K562 (cell line): Measurements from ENCODE around the gene RHOA. TPM values are rescaled to one million over a fixed set of nuclear protein-coding genes. Genes with fewer than 3 reads are reported as not detected.

Experiments
- ATAC-seq: fragments of 200-7000 bp; cut with Tn5 transposase; 3 replicates; pipeline ENCODE4 v1.9.1; 2020; ENCODE audit warnings: moderate library complexity
- BruUV-seq: library from RNA; stranded (reverse); fragments of 400-500 nt; replicated peaks from 2 replicates; lab custom pipeline; 2021; lab: Mats Ljungman, UMichigan
- CTCF ChIA-PET: fragments of 300-600 bp; formaldehyde crosslinking; extraction: SDS; loops from one replicate; lab custom pipeline; 2021; ENCODE audit warnings: low intra/inter-chr PET ratio; lab: Yijun Ruan, JAX
- POLR2A ChIA-PET: fragments of 300-600, 350-650 bp; sonication (Branson Sonifier 250); formaldehyde crosslinking; extraction: SDS; loops from one replicate; lab custom pipeline; 2021; ENCODE audit warnings: antibody characterized with exemption, inconsistent platforms; lab: Yijun Ruan, JAX
- DNase-seq, 4 experiments: peaks; one replicate each; pipeline versions ENCODE4 v3.0.0 to v3.0.0-alpha.2; 2011 to 2018; ENCODE audit warnings: low spot score in 3 of 4, mixed read lengths in 3 of 4; ENCODE audit errors: extremely low read depth in 1 of 4
- FAIRE-seq: peaks from 2 replicates; lab custom pipeline; 2011; peaks lifted over from hg19 to GRCh38; lab: Jason Lieb, UNC
- H2AFZ ChIP-seq: 2 replicates; pipeline ENCODE4 v1.6.0; 2011; ENCODE audit warnings: low read depth, low read length, control low read depth, inconsistent platforms
- H3K27ac ChIP-seq: fragments of 200-600 bp; 3 replicates; pipeline ENCODE4 v1.8.0; 2011; ENCODE audit warnings: low read depth, mild to moderate bottlenecking, control low read depth, inconsistent platforms, low read length, moderate library complexity, mixed read lengths; ENCODE audit errors: extremely low read depth
- H3K27me3 ChIP-seq, 2 experiments: fragments of 300-600 bp in 1 of 2; 2 replicates in 1 of 2; 3 replicates in 1 of 2; pipeline versions ENCODE4 v1.6.0 to v1.8.0; 2011; ENCODE audit warnings: inconsistent platforms in 2 of 2, low read length in 2 of 2, mild to moderate bottlenecking in 1 of 2, mixed read lengths in 1 of 2, moderate library complexity in 1 of 2; ENCODE audit not compliant: control insufficient read depth in 2 of 2, insufficient read depth in 2 of 2
- H3K36me3 ChIP-seq: fragments of 300-600 bp; 3 replicates; pipeline ENCODE4 v1.8.0; 2011; ENCODE audit warnings: mild to moderate bottlenecking, low read length, inconsistent platforms; ENCODE audit not compliant: control insufficient read depth, insufficient read depth
- H3K4me1 ChIP-seq, 2 experiments: fragments of 200-600 bp in 1 of 2; replicated peaks in 1 of 2; 2 replicates in 1 of 2; 3 replicates in 1 of 2; pipeline versions ENCODE4 v1.5.1 to v1.8.0; 2011; ENCODE audit warnings: inconsistent platforms in 2 of 2, low read length in 2 of 2, mild to moderate bottlenecking in 1 of 2, mixed read lengths in 1 of 2, moderate library complexity in 1 of 2; ENCODE audit not compliant: control insufficient read depth in 2 of 2, insufficient read depth in 2 of 2
- H3K4me2 ChIP-seq: 2 replicates; pipeline ENCODE4 v1.6.1; 2011; ENCODE audit warnings: low read length, control low read depth, inconsistent platforms, mixed read lengths; ENCODE audit not compliant: insufficient read depth
- H3K4me3 ChIP-seq: fragments of 200-600 bp; sonication (generic), shearing (Covaris generic); 2 replicates; pipeline ENCODE4 v1.5.1; 2016; ENCODE audit warnings: control low read depth, inconsistent platforms
- H3K79me2 ChIP-seq: fragments of 200-600 bp; 3 replicates; pipeline ENCODE4 v1.8.0; 2011; ENCODE audit warnings: low read length, inconsistent platforms; ENCODE audit not compliant: control insufficient read depth, insufficient read depth
- H3K9ac ChIP-seq, 2 experiments: 2 replicates each; pipeline versions ENCODE4 v1.6.0 to v1.6.1; 2011; ENCODE audit warnings: low read depth in 2 of 2, low read length in 2 of 2, control low read depth in 1 of 2, inconsistent platforms in 1 of 2, mild to moderate bottlenecking in 1 of 2, mixed read lengths in 1 of 2; ENCODE audit not compliant: insufficient read depth in 1 of 2
- H3K9me1 ChIP-seq: one replicate; pipeline ENCODE4 v1.6.0; 2011; ENCODE audit warnings: inconsistent platforms, mild to moderate bottlenecking, low read length, moderate library complexity; ENCODE audit not compliant: control insufficient read depth, insufficient read depth
- H3K9me3 ChIP-seq: replicated peaks from 2 replicates; pipeline ENCODE4 v1.5.1; 2011; ENCODE audit warnings: low read depth, low read length, inconsistent platforms; ENCODE audit not compliant: control insufficient read depth, insufficient read depth
- H4K20me1 ChIP-seq: replicated peaks from 2 replicates; pipeline ENCODE4 v1.6.1; 2011; ENCODE audit warnings: low read length, inconsistent platforms, mixed read lengths; ENCODE audit not compliant: control insufficient read depth, insufficient read depth
- MEF2D ChIP-seq: conservative IDR thresholded peaks from 2 replicates; pipeline ENCODE4 v1.6.1; 2016; ENCODE audit warnings: low read depth, missing genetic modification characterization, missing compliant biosample characterization
- RBM22 ChIP-seq: fragments of 200-400 bp; formaldehyde crosslinking; IDR thresholded peaks from 2 replicates; pipeline ENCODE4 v1.6.1; 2018; ENCODE audit warnings: low read length, low read depth; ENCODE audit not compliant: poor library complexity, severe bottlenecking
- ZC3H4 ChIP-seq: sonication (generic); formaldehyde crosslinking; IDR thresholded peaks from 2 replicates; pipeline ENCODE4 v1.9.0; 2021; ENCODE audit warnings: missing genetic modification reagents, borderline replicate concordance
- ZNF395 ChIP-seq: fragments of 200-800 bp; sonication (Bioruptor generic); IDR thresholded peaks from 2 replicates; pipeline ENCODE4 v1.6.1; 2017; ENCODE audit warnings: missing genetic modification characterization, missing compliant biosample characterization
- WGBS: fragments of 100-300 bp; shearing (Covaris generic); methylation state at CpG from one replicate; pipeline ENCODE4 v1.1.6; 2016; ENCODE audit warnings: low coverage, mixed read lengths; ENCODE audit not compliant: insufficient coverage; ENCODE audit errors: missing lambda C conversion rate; 5-methylcytosine and 5-hydroxymethylcytosine counted together
- in situ Hi-C: fragments of 300-500 bp; cut with MboI; formaldehyde crosslinking; loops from 4 replicates; pipeline ENCODE4 v1.15.0; 2018; ENCODE audit warnings: inconsistent platforms, mixed read lengths
- intact Hi-C: fragments of 100-400 bp; cut with micrococcal nuclease; formaldehyde crosslinking; loops from 2 replicates; pipeline ENCODE4 v1.14.2; 2022
- polyA plus RNA-seq, 8 experiments: library from polyadenylated mRNA; depleted of rRNA in 4 of 8; stranded (reverse) in 5 of 8; unstranded in 3 of 8; fragments of >200 nt; fragmentation: Nextera tagmentation in 2 of 8; fragmentation: Illumina TruSeq in 1 of 8; extraction: Ambion mirVana in 2 of 8; extraction: Trizol in 1 of 8; gene quantifications; 2 replicates each; pipeline versions ENCODE4 v1.2.1 to v1.2.3, GENCODE V29; 2011 to 2014; ENCODE audit warnings: inconsistent platforms in 1 of 8, missing spikeins in 1 of 8
- total RNA-seq, 7 experiments: library from RNA; depleted of rRNA in 6 of 7; stranded (reverse); fragments of >200 nt in 6 of 7; fragmentation: Illumina TruSeq in 2 of 7; extraction: Trizol in 2 of 7; gene quantifications; 2 replicates each; pipeline versions ENCODE4 v1.2.1 to v1.2.3, GENCODE V29; 2011 to 2021; ENCODE audit warnings: low replicate concordance in 1 of 7

The RHOA gene
- total and polyA plus RNA-seq, 9 of the 15 experiments (the other 6 are each of a cell fraction or from before 2014, with no cell fraction given), result 136 to 540 (median 236) TPM

GRCh38 chr3:49434731-49435130 lies 23.0 kb upstream of the RHOA start (continued):
- no peak for TF ChIP-seq ZC3H4 (CRISPR knock-in tag)

- H3K4me1 ChIP-seq, result peaks cover 0 to 21% of the 10 kb centered on the region in 2 experiments; a peak in 3 of 5 replicates
- peak overlapping the region; percentile 89 for H3K4me2 ChIP-seq
- H2AFZ ChIP-seq, result peak overlapping the region; percentile 91
- H3K27me3 ChIP-seq, result no peaks in the 10 kb centered on the region
- peak overlapping the region; percentile 88 for H3K27ac ChIP-seq
- POLR2A ChIA-PET, result interaction anchor here (0.6 to 2.1 kb wide), 7 partner anchors 10 to 367 kb away, joined by 3 to 8 read pairs (median 5); partner anchors contain the start of gene RHOA
- DNase-seq, result no peak
- ATAC-seq, result no peak
- H3K9me3 ChIP-seq, result no peaks in the 10 kb centered on the region
- intact Hi-C loops (loop anchor here (5.0 kb wide), 1 partner anchor 86 kb away; the partner anchor contains the start of gene USP4), in situ Hi-C loops (loop anchor here (25.0 kb wide), 1 partner anchor 266 kb away; the partner anchor contains the start of genes CCDC71 and KLHDC8B)
- BruUV-seq, result TSS peak; percentile 84
- H4K20me1 ChIP-seq, result no peaks in the 10 kb centered on the region
- TF ChIP-seq MEF2D (tag), result no peak
- 0 out of 2 replicates have a peak, but pooled peaks have one; percentile 20 for TF ChIP-seq ZNF395 (CRISPR knock-in tag)
- no peak for TF ChIP-seq RBM22
- TF ChIP-seq, all 486 proteins: peak for 1
- Histone ChIP-seq H3K9ac (peak overlapping the region; percentile 65 to 92), H3K79me2 (no peaks in the 10 kb centered on the region), H3K9me1 (no peaks in the 10 kb centered on the region), H3K36me3 (no peaks in the 10 kb centered on the region), H3K4me3 (peak overlapping the region; percentile 58)
- WGBS, result 2% methylated on average over 9 of the region's 9 CpGs
- no peak for FAIRE-seq
- CTCF ChIA-PET, result no interaction called here
Measured at GRCh38 chr3:49428752-49429080, 16.9 kb upstream of the RHOA start.
